Caco-2 (cell line): ENCODE data around the gene CRADD. TPM values are rescaled to one million over a fixed set of nuclear protein-coding genes. Genes with fewer than 3 reads are reported as not detected.

Experiments
- BruUV-seq: library from RNA; stranded (reverse); fragments of 400-500 nt; replicated peaks from 2 replicates; lab custom pipeline; 2021; lab: Mats Ljungman, UMichigan
- CTCF ChIA-PET: fragments of 300-600 bp; sonication (Branson Sonifier 250); formaldehyde crosslinking; loops from one replicate; lab custom pipeline; 2022; ENCODE audit warnings: antibody characterized with exemption; lab: Charles Lee
- POLR2A ChIA-PET: fragments of 300-600 bp; sonication (Branson Sonifier 250); formaldehyde crosslinking; loops from one replicate; lab custom pipeline; 2022; ENCODE audit warnings: antibody characterized with exemption; lab: Charles Lee
- DNase-seq, 2 experiments: peaks; one replicate each; pipeline versions ENCODE4 v3.0.0 to v3.0.0-alpha.2; 2020 to 2022
- H3K27me3 ChIP-seq: replicated peaks from 2 replicates; pipeline ENCODE4 v1.6.0; 2011; ENCODE audit warnings: low read length; ENCODE audit not compliant: control insufficient read depth, insufficient read depth
- H3K36me3 ChIP-seq: 2 replicates; pipeline ENCODE4 v1.5.1; 2011; ENCODE audit warnings: low read length; ENCODE audit not compliant: control insufficient read depth, insufficient read depth
- H3K4me1 ChIP-seq: fragments of 250-450 bp; sonication (Bioruptor Pico); 2 replicates; pipeline ENCODE4 v1.5.1; 2020; ENCODE audit warnings: mild to moderate bottlenecking
- H3K4me3 ChIP-seq: 2 replicates; pipeline ENCODE4 v1.5.1; 2011; ENCODE audit warnings: low read depth, mild to moderate bottlenecking, control low read depth, low read length
- H3K9me3 ChIP-seq: fragments of 250-450 bp; sonication (Bioruptor Pico); 2 replicates; pipeline ENCODE4 v1.5.1; 2020; ENCODE audit warnings: mild to moderate bottlenecking, moderate library complexity
- H3K27ac Mint-ChIP-seq: one replicate; pipeline ENCODE4 v1.8.0; 2022; ENCODE audit warnings: mixed read lengths; ENCODE audit not compliant: unreplicated experiment
- H3K27me3 Mint-ChIP-seq: one replicate; pipeline ENCODE4 v1.8.0; 2022; ENCODE audit warnings: mixed read lengths; ENCODE audit not compliant: insufficient read depth, unreplicated experiment
- H3K36me3 Mint-ChIP-seq: one replicate; pipeline ENCODE4 v1.8.0; 2022; ENCODE audit warnings: mild to moderate bottlenecking, mixed read lengths; ENCODE audit not compliant: insufficient read depth, unreplicated experiment
- H3K4me1 Mint-ChIP-seq: one replicate; pipeline ENCODE4 v1.8.0; 2022; ENCODE audit warnings: low read depth, mixed read lengths; ENCODE audit not compliant: unreplicated experiment
- H3K4me3 Mint-ChIP-seq: one replicate; pipeline ENCODE4 v1.8.0; 2022; ENCODE audit warnings: mild to moderate bottlenecking, moderate library complexity, mixed read lengths; ENCODE audit not compliant: unreplicated experiment
- H3K9me3 Mint-ChIP-seq: one replicate; pipeline ENCODE4 v1.8.0; 2022; ENCODE audit warnings: mixed read lengths; ENCODE audit not compliant: unreplicated experiment
- intact Hi-C: fragments of 100-400 bp; cut with micrococcal nuclease; formaldehyde crosslinking; loops from one replicate; pipeline ENCODE4 v1.10.0; 2022; ENCODE audit not compliant: unreplicated experiment
- total RNA-seq: library from RNA; stranded (reverse); gene quantifications from 2 replicates; pipeline ENCODE4 v1.2.3, GENCODE V29; 2022
- TF ChIP-seq, protein P1 (sequence below), 2 experiments: fragments of 200-600 bp in 1 of 2; IDR thresholded peaks; 1 replicate in 1 of 2; 2 replicates in 1 of 2; pipeline versions ENCODE4 v1.5.1 to v1.8.0; 2011 to 2022; ENCODE audit warnings: antibody characterized with exemption in 1 of 2, control low read depth in 1 of 2, inconsistent platforms in 1 of 2, low read depth in 1 of 2, low read length in 1 of 2, mild to moderate bottlenecking in 1 of 2, moderate library complexity in 1 of 2; ENCODE audit not compliant: insufficient read depth in 1 of 2, severe bottlenecking in 1 of 2, unreplicated experiment in 1 of 2

Gene CRADD
- total RNA-seq, 1 experiment from 2014 or later: 29.2 TPM

GRCh38 chr12:93937812-93938211 lies 260.6 kb downstream of the CRADD start:
- no TSS peak for BruUV-seq
- no peaks in the 10 kb centered on the region for H3K27me3 ChIP-seq

DNA sequence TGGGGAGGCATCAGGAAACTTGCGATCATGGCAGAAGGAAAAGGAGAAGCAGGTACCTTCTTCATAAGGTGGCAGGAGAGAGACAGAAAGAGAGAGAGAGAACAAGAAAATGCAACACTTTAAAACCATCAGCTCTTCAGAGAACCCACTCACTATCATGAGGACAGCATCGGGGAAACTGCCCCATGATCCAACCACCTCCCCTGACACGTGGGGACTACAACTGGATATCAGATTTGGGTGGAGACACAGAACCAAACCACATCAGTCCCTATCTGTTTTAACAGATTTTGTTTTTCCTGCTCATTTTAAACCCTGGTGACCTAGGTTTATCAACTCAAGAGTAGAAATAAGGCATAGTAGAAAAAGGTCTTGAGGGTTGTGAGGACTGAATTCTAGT lies 261.1 kb downstream of the CRADD start:
- intact Hi-C loops: no loop called here
- H3K36me3 Mint-ChIP-seq: no peaks in the 10 kb centered on the region

More at GRCh38 chr12:93937812-93938211, 260.6 kb downstream of the CRADD start:
- H3K4me1 Mint-ChIP-seq: peaks cover 9% of the 10 kb centered on the region
- no peak overlapping the region for H3K4me3 ChIP-seq
- no peaks in the 10 kb centered on the region for H3K36me3 ChIP-seq
- TF ChIP-seq, protein P1, sequence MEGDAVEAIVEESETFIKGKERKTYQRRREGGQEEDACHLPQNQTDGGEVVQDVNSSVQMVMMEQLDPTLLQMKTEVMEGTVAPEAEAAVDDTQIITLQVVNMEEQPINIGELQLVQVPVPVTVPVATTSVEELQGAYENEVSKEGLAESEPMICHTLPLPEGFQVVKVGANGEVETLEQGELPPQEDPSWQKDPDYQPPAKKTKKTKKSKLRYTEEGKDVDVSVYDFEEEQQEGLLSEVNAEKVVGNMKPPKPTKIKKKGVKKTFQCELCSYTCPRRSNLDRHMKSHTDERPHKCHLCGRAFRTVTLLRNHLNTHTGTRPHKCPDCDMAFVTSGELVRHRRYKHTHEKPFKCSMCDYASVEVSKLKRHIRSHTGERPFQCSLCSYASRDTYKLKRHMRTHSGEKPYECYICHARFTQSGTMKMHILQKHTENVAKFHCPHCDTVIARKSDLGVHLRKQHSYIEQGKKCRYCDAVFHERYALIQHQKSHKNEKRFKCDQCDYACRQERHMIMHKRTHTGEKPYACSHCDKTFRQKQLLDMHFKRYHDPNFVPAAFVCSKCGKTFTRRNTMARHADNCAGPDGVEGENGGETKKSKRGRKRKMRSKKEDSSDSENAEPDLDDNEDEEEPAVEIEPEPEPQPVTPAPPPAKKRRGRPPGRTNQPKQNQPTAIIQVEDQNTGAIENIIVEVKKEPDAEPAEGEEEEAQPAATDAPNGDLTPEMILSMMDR (IDR thresholded peaks at IDR 0.05; ENCODE audit: insufficient read depth in 1 of 2, low read depth in 1 of 2, low read length in 1 of 2, severe bottlenecking in 1 of 2, unreplicated experiment in 1 of 2): no peak
- no peak overlapping the region for H3K27ac Mint-ChIP-seq
- intact Hi-C loops: no loop called here
- no peak for DNase-seq
- peaks cover 36% of the 10 kb centered on the region for H3K9me3 Mint-ChIP-seq
- ChIA-PET POLR2A (interaction anchor here (0.6 kb wide), 1 partner anchor 190 kb away, joined by 3 read pairs; no protein-coding TSS in a partner anchor), CTCF (no interaction called here)
- H3K27me3 Mint-ChIP-seq: no peaks in the 10 kb centered on the region
- no peaks in the 10 kb centered on the region for H3K36me3 Mint-ChIP-seq
- H3K4me1 ChIP-seq: peaks cover 7% of the 10 kb centered on the region; the same call in 1 of the 2 replicates
- H3K9me3 ChIP-seq: peaks cover 25% of the 10 kb centered on the region
- no peak overlapping the region for H3K4me3 Mint-ChIP-seq

DNA sequence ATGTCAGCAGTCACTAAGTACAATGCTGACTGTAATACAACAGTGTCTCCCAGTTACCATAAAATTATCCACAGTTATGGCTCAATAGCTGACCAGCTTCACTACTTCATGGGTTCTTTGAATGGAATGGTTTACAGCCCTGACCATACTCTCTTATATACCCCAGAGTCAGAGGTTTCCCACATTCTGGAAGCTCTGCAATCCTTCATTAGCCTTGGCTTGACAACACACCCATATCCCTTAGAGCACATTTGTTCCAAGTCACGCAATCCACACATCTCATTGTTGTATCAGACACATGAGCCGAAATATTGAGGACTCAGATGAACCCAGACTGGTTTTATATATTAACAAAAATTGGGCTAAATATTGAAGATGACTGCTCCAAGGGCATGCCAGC lies 261.8 kb downstream of the CRADD start:
- Histone ChIP-seq H3K27me3 (no peaks in the 10 kb centered on the region), H3K4me1 (peaks cover 7% of the 10 kb centered on the region; the same call in 1 of the 2 replicates), H3K9me3 (peaks cover 25% of the 10 kb centered on the region), H3K4me3 (no peak overlapping the region), H3K36me3 (no peaks in the 10 kb centered on the region)
- no peaks in the 10 kb centered on the region for H3K36me3 Mint-ChIP-seq
- TF ChIP-seq, protein P1 (IDR thresholded peaks at IDR 0.05; ENCODE audit: insufficient read depth in 1 of 2, low read depth in 1 of 2, low read length in 1 of 2, severe bottlenecking in 1 of 2, unreplicated experiment in 1 of 2): no peak
- DNase-seq: no peak
- H3K4me1 Mint-ChIP-seq: peaks cover 9% of the 10 kb centered on the region
- BruUV-seq: no TSS peak
- ChIA-PET POLR2A (no interaction called here), CTCF (no interaction called here)
- H3K27ac Mint-ChIP-seq: no peak overlapping the region
- peaks cover 29% of the 10 kb centered on the region for H3K9me3 Mint-ChIP-seq
- intact Hi-C loops: no loop called here
- H3K4me3 Mint-ChIP-seq: no peak overlapping the region
- H3K27me3 Mint-ChIP-seq: no peaks in the 10 kb centered on the region

More for the DNA sequence above, 261.1 kb downstream of the CRADD start:
- TF ChIP-seq, protein P1 (IDR thresholded peaks at IDR 0.05; ENCODE audit: insufficient read depth in 1 of 2, low read depth in 1 of 2, low read length in 1 of 2, severe bottlenecking in 1 of 2, unreplicated experiment in 1 of 2): no peak
- no peak for DNase-seq
- no peak overlapping the region for H3K27ac Mint-ChIP-seq
- no TSS peak for BruUV-seq
- no peak overlapping the region for H3K4me3 ChIP-seq
- H3K9me3 Mint-ChIP-seq: peaks cover 35% of the 10 kb centered on the region
- peaks cover 25% of the 10 kb centered on the region for H3K9me3 ChIP-seq
- no peaks in the 10 kb centered on the region for H3K27me3 Mint-ChIP-seq
- peaks cover 9% of the 10 kb centered on the region for H3K4me1 Mint-ChIP-seq
- H3K27me3 ChIP-seq: no peaks in the 10 kb centered on the region
- no peaks in the 10 kb centered on the region for H3K36me3 ChIP-seq
- H3K4me1 ChIP-seq: peaks cover 7% of the 10 kb centered on the region; the same call in 1 of the 2 replicates
- ChIA-PET POLR2A (interaction anchor here (0.6 kb wide), 1 partner anchor 191 kb away, joined by 3 read pairs; no protein-coding TSS in a partner anchor), CTCF (no interaction called here)
- H3K4me3 Mint-ChIP-seq: no peak overlapping the region
